ENCODE data around the gene PAK4.
"Not testable (repeated sequence)": the region's sequence is repeated elsewhere in the genome, so short reads cannot be mapped to it uniquely, and the experiment has no call there.

DNA sequence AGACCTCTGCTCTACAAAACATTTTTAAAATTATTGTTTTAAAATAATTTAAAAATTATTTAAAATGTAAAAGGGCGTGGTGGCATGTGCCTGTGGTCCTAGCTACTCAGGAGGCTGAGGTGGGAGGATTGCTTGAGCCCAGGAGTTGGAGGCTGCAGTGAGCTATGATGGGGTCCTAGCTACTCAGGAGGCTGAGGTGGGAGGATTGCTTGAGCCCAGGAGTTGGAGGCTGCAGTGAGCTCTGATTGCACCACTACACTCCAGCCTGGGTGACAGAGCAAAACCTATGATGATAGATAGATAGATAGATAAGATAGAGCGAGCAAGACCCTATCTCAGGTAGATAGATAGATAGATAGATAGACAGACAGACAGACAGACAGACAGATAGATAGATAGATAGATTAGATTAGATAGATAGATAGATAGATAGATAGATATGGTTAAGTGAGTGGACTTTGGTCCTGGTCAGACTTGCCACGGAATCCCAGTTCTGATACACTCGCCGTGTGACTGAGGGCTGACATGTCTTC, 18.2 kb downstream of the PAK4 start:
- TF ChIP-seq, protein P1, sequence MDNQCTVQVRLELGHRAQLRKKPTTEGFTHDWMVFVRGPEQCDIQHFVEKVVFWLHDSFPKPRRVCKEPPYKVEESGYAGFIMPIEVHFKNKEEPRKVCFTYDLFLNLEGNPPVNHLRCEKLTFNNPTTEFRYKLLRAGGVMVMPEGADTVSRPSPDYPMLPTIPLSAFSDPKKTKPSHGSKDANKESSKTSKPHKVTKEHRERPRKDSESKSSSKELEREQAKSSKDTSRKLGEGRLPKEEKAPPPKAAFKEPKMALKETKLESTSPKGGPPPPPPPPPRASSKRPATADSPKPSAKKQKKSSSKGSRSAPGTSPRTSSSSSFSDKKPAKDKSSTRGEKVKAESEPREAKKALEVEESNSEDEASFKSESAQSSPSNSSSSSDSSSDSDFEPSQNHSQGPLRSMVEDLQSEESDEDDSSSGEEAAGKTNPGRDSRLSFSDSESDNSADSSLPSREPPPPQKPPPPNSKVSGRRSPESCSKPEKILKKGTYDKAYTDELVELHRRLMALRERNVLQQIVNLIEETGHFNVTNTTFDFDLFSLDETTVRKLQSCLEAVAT (IDR thresholded peaks at IDR 0.05): not testable (repeated sequence)
- not testable (repeated sequence) for TF ChIP-seq SMC3 (IDR thresholded peaks at IDR 0.05; ENCODE audit: borderline replicate concordance, low read length); CREM (IDR thresholded peaks at IDR 0.05; ENCODE audit: low read depth); HDAC2 (IDR thresholded peaks at IDR 0.05); SP1 (IDR thresholded peaks at IDR 0.05; ENCODE audit: low read depth, low read length); KAT2A (conservative IDR thresholded peaks at IDR 0.05; ENCODE audit: control insufficient read depth, low read depth, low read length); RFX5 (IDR thresholded peaks at IDR 0.05; ENCODE audit: low read depth, low read length); POLR2A (IDR thresholded peaks at IDR 0.05; ENCODE audit: low read depth, low read length); CEBPB (IDR thresholded peaks at IDR 0.05; ENCODE audit: borderline replicate concordance in 1 of 2, low read depth in 2 of 2, low read length in 2 of 2); POLR2AphosphoS5 (IDR thresholded peaks at IDR 0.05; ENCODE audit: low read length); JUNB (IDR thresholded peaks at IDR 0.05)
